HCT116 (cell line): ENCODE measurements around the gene TMEM242. TPM values are rescaled to one million over a fixed set of nuclear protein-coding genes. Genes with fewer than 3 reads are reported as not detected.

Source experiments
- ATAC-seq: fragments of 200-7000 bp; cut with Tn5 transposase; 2 replicates; pipeline ENCODE4 v1.9.1; 2020; ENCODE audit warnings: mild to moderate bottlenecking, moderate library complexity
- BruUV-seq: library from RNA; stranded (reverse); fragments of 400-500 nt; replicated peaks from 2 replicates; lab custom pipeline; 2021; lab: Mats Ljungman, UMichigan
- CTCF ChIA-PET: fragments of 300-600 bp; sonication (Branson Sonifier 250); formaldehyde crosslinking; loops from one replicate; lab custom pipeline; 2021; ENCODE audit warnings: antibody characterized with exemption; lab: Charles Lee
- POLR2A ChIA-PET: fragments of 300-600, 350-600 bp; sonication (Branson Sonifier 250); formaldehyde crosslinking; loops from one replicate; lab custom pipeline; 2021; ENCODE audit warnings: antibody characterized with exemption; lab: Charles Lee
- RAD21 ChIA-PET, 2 experiments: fragments of 300-600 bp; sonication (Branson Sonifier 250); formaldehyde crosslinking; loops; one replicate each; lab custom pipeline; 2023; ENCODE audit warnings: low total read pairs in 2 of 2; ENCODE audit not compliant: uncharacterized antibody in 2 of 2, unreplicated experiment in 2 of 2, low non-redundant PET in 1 of 2; lab: Charles Lee
- DNase-seq: peaks from one replicate; pipeline ENCODE4 v3.0.0-alpha.2; 2010; ENCODE audit warnings: low read depth, low spot score
- H2AFZ ChIP-seq: fragments of 200-600 bp; shearing (Covaris generic), sonication (generic); 2 replicates; pipeline ENCODE4 v1.6.1; 2017; ENCODE audit warnings: low read depth, mixed run types, mixed read lengths, antibody characterized with exemption, low read length; ENCODE audit not compliant: poor library complexity, severe bottlenecking
- H3K27ac ChIP-seq: 2 replicates; pipeline ENCODE4 v1.5.1; 2012; ENCODE audit warnings: low read depth, low read length
- H3K27me3 ChIP-seq: fragments of 200-600 bp; sonication (generic); 2 replicates; pipeline ENCODE4 v1.6.1; 2016; ENCODE audit warnings: mixed run types, low read length, mixed read lengths; ENCODE audit not compliant: insufficient read depth
- H3K36me3 ChIP-seq, 2 experiments: fragments of 200-500 bp in 1 of 2; fragments of 200-600 bp in 1 of 2; sonication (Bioruptor generic) in 1 of 2; sonication (generic) in 1 of 2; 2 replicates each; pipeline versions ENCODE4 v1.5.1 to v1.6.1; 2014 to 2016; ENCODE audit warnings: low read length in 2 of 2, inconsistent platforms in 1 of 2, mixed read lengths in 1 of 2, mixed run types in 1 of 2; ENCODE audit not compliant: insufficient read depth in 2 of 2, control insufficient read depth in 1 of 2
- H3K4me1 ChIP-seq, 2 experiments: fragments of 200-600 bp in 1 of 2; sonication (generic) in 1 of 2; 2 replicates each; pipeline versions ENCODE4 v1.5.1 to v1.6.1; 2012 to 2017; ENCODE audit warnings: low read length in 2 of 2, inconsistent platforms in 1 of 2, mild to moderate bottlenecking in 1 of 2, mixed read lengths in 1 of 2, mixed run types in 1 of 2, moderate library complexity in 1 of 2; ENCODE audit not compliant: insufficient read depth in 2 of 2, control insufficient read depth in 1 of 2
- H3K4me2 ChIP-seq: fragments of 200-600 bp; sonication (generic); 2 replicates; pipeline ENCODE4 v1.6.1; 2017; ENCODE audit warnings: mixed run types, low read length, mixed read lengths
- H3K4me3 ChIP-seq, 2 experiments: fragments of 200-600 bp in 1 of 2; sonication (generic) in 1 of 2; replicated peaks in 1 of 2; 2 replicates each; pipeline ENCODE4 v1.5.1; 2011 to 2016; ENCODE audit warnings: low read length in 2 of 2, control low read depth in 1 of 2, low read depth in 1 of 2, mild to moderate bottlenecking in 1 of 2, mixed read lengths in 1 of 2, mixed run types in 1 of 2
- H3K79me2 ChIP-seq: fragments of 200-600 bp; sonication (generic); 2 replicates; pipeline ENCODE4 v1.6.1; 2017; ENCODE audit warnings: mild to moderate bottlenecking, mixed run types, low read length, moderate library complexity, mixed read lengths; ENCODE audit not compliant: insufficient read depth
- H3K9ac ChIP-seq: fragments of 200-600 bp; sonication (generic); 2 replicates; pipeline ENCODE4 v1.6.1; 2016; ENCODE audit warnings: low read length, mixed read lengths
- H3K9me2 ChIP-seq: fragments of 200-600 bp; sonication (generic), shearing (Covaris generic); 2 replicates; pipeline ENCODE4 v1.6.1; 2017; ENCODE audit warnings: mixed run types, mild to moderate bottlenecking, moderate library complexity; ENCODE audit not compliant: insufficient read depth
- H3K9me3 ChIP-seq, 2 experiments: fragments of 200-500 bp in 1 of 2; fragments of 200-600 bp in 1 of 2; sonication (Bioruptor generic) in 1 of 2; sonication (generic) in 1 of 2; 2 replicates each; pipeline ENCODE4 v1.6.1; 2014 to 2017; ENCODE audit warnings: low read length in 2 of 2, mixed read lengths in 2 of 2, inconsistent platforms in 1 of 2, low read depth in 1 of 2, mild to moderate bottlenecking in 1 of 2, mixed run types in 1 of 2, moderate library complexity in 1 of 2; ENCODE audit not compliant: control insufficient read depth in 1 of 2, insufficient read depth in 1 of 2
- H4K20me1 ChIP-seq: fragments of 200-600 bp; sonication (generic), shearing (Covaris generic); 2 replicates; pipeline ENCODE4 v1.6.1; 2017; ENCODE audit warnings: mixed run types, mild to moderate bottlenecking, moderate library complexity; ENCODE audit not compliant: insufficient read depth
- CBX3 ChIP-seq: IDR thresholded peaks from 2 replicates; pipeline ENCODE4 v1.6.1; 2012; ENCODE audit warnings: low read depth
- ELF1 ChIP-seq: IDR thresholded peaks from 2 replicates; pipeline ENCODE4 v1.6.1; 2012; ENCODE audit warnings: low read depth, borderline replicate concordance
- POLR2AphosphoS5 ChIP-seq: IDR thresholded peaks from 2 replicates; pipeline ENCODE4 v1.6.1; 2011; ENCODE audit warnings: mild to moderate bottlenecking, low read depth, low read length, moderate library complexity
- RAD21 ChIP-seq: IDR thresholded peaks from 2 replicates; pipeline ENCODE4 v1.6.1; 2012; ENCODE audit warnings: low read depth, mild to moderate bottlenecking
- YY1 ChIP-seq: IDR thresholded peaks from 2 replicates; pipeline ENCODE4 v1.6.1; 2011; ENCODE audit warnings: low read length, low read depth, moderate library complexity, mild to moderate bottlenecking; ENCODE audit not compliant: insufficient replicate concordance; ENCODE audit errors: extremely low read depth
- intact Hi-C: fragments of 100-400 bp; cut with micrococcal nuclease; formaldehyde crosslinking; loops from 2 replicates; pipeline ENCODE4 v1.10.0; 2022
- total RNA-seq: library from RNA; stranded (reverse); gene quantifications from one replicate; pipeline ENCODE4 v1.2.1, GENCODE V29; 2021; ENCODE audit not compliant: unreplicated experiment
- TF ChIP-seq, protein P1 (sequence below): IDR thresholded peaks from 2 replicates; pipeline ENCODE4 v1.6.1; 2012
- TF ChIP-seq, protein P2 (sequence below): IDR thresholded peaks from 2 replicates; pipeline ENCODE4 v1.6.1; 2011; ENCODE audit warnings: mild to moderate bottlenecking, low read length, moderate library complexity; ENCODE audit not compliant: insufficient replicate concordance; ENCODE audit errors: extremely low read depth
- TF ChIP-seq, protein P3 (sequence below): IDR thresholded peaks from 2 replicates; pipeline ENCODE4 v1.6.1; 2012; ENCODE audit warnings: low read depth
- TF ChIP-seq, protein P4 (sequence below), 3 experiments: fragments of 200-600 bp in 1 of 3; sonication (generic) in 1 of 3; IDR thresholded peaks in 2 of 3; conservative IDR thresholded peaks in 1 of 3; 2 replicates each; pipeline ENCODE4 v1.5.1; 2012 to 2017; ENCODE audit warnings: low read depth in 2 of 3, low read length in 2 of 3, antibody characterized with exemption in 1 of 3, borderline replicate concordance in 1 of 3, control low read depth in 1 of 3, mild to moderate bottlenecking in 1 of 3, mixed read lengths in 1 of 3, mixed run types in 1 of 3, moderate library complexity in 1 of 3; ENCODE audit not compliant: insufficient read depth in 1 of 3

TMEM242 gene
- total RNA-seq, 1 experiment from 2014 or later, result 11.6 TPM

DNA sequence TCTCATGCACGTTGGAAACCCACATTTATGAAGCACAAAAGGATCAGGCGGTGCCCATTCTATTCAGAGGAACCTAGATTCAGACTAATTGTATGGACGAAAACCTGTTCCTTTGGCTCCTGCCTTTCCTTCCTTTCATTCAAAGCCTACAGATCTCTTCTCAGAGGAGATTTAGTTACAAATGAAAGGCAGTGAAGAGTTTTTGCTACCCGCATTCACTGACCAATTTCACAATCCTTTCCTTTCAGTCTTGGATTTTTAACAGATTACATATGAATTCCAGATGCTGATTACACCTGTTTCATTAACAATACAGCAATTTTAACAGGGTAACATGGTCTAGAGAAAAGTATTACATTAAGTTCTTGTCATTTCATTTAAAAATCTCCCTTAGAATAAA lies 32.0 kb downstream of the TMEM242 start:
- BruUV-seq, result no TSS peak
- Histone ChIP-seq H3K4me2 (no peak overlapping the region), H3K27ac (no peak overlapping the region), H3K9ac (no peak overlapping the region), H3K4me1 (no peaks in the 10 kb centered on the region), H2AFZ (no peak overlapping the region), H3K27me3 (no peaks in the 10 kb centered on the region), H3K36me3 (0 out of 4 replicates have a peak, but pooled peaks cover 0 to 2% of the 10 kb centered on the region in 2 experiments), H3K9me3 (no peaks in the 10 kb centered on the region), H3K9me2 (no peaks in the 10 kb centered on the region), H4K20me1 (no peaks in the 10 kb centered on the region), H3K79me2 (no peaks in the 10 kb centered on the region), H3K4me3 (no peak overlapping the region)
- intact Hi-C loops, result no loop called here
- POLR2A ChIA-PET, result no interaction called here
- RAD21 ChIA-PET, result no interaction called here
- CTCF ChIA-PET, result no interaction called here
- no peak for DNase-seq
- no peak for ATAC-seq
- TF ChIP-seq, protein P1, sequence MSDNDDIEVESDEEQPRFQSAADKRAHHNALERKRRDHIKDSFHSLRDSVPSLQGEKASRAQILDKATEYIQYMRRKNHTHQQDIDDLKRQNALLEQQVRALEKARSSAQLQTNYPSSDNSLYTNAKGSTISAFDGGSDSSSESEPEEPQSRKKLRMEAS, result no peak
- TF ChIP-seq CBX3, result no peak
- no peak for TF ChIP-seq ELF1
- TF ChIP-seq, protein P2, sequence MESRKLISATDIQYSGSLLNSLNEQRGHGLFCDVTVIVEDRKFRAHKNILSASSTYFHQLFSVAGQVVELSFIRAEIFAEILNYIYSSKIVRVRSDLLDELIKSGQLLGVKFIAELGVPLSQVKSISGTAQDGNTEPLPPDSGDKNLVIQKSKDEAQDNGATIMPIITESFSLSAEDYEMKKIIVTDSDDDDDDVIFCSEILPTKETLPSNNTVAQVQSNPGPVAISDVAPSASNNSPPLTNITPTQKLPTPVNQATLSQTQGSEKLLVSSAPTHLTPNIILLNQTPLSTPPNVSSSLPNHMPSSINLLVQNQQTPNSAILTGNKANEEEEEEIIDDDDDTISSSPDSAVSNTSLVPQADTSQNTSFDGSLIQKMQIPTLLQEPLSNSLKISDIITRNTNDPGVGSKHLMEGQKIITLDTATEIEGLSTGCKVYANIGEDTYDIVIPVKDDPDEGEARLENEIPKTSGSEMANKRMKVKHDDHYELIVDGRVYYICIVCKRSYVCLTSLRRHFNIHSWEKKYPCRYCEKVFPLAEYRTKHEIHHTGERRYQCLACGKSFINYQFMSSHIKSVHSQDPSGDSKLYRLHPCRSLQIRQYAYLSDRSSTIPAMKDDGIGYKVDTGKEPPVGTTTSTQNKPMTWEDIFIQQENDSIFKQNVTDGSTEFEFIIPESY, result no peak
- no peak for TF ChIP-seq POLR2AphosphoS5
- TF ChIP-seq, all 23 proteins: peak for 0

DNA sequence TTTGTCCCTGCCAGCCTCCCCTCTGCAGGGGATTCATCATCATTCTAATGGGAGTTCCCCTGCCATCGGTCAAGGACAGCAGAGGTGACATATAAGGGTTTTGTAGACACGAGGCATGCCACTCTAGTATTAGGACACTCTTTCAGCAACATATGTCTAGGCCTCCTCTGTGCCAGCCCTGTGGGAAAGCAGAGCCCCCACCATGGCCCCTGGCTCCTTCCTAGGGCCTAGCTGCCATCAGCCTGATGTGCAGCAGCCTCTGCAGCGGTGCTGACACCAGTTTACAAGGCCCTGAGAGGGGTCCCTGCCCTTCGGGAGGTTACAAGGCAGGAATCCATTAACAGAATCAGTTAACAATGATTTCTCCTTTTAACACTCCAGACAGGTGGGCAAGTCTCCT lies 32.5 kb downstream of the TMEM242 start:
- DNase-seq, result no peak
- H3K9ac ChIP-seq, result no peak overlapping the region
- no peaks in the 10 kb centered on the region for H3K4me1 ChIP-seq
- no peak overlapping the region for H3K4me2 ChIP-seq
- no TSS peak for BruUV-seq
- ChIA-PET POLR2A (no interaction called here), CTCF (no interaction called here), RAD21 (no interaction called here)
- no peaks in the 10 kb centered on the region for H4K20me1 ChIP-seq
- no peaks in the 10 kb centered on the region for H3K9me3 ChIP-seq
- no peaks in the 10 kb centered on the region for H3K9me2 ChIP-seq
- H3K27me3 ChIP-seq, result no peaks in the 10 kb centered on the region
- intact Hi-C loops, result no loop called here
- H3K4me3 ChIP-seq, result no peak overlapping the region
- no peak overlapping the region for H3K27ac ChIP-seq
- no peaks in the 10 kb centered on the region for H3K79me2 ChIP-seq
- 0 out of 4 replicates have a peak, but pooled peaks cover 0 to 2% of the 10 kb centered on the region in 2 experiments for H3K36me3 ChIP-seq
- H2AFZ ChIP-seq, result no peak overlapping the region
- TF ChIP-seq, protein P3, sequence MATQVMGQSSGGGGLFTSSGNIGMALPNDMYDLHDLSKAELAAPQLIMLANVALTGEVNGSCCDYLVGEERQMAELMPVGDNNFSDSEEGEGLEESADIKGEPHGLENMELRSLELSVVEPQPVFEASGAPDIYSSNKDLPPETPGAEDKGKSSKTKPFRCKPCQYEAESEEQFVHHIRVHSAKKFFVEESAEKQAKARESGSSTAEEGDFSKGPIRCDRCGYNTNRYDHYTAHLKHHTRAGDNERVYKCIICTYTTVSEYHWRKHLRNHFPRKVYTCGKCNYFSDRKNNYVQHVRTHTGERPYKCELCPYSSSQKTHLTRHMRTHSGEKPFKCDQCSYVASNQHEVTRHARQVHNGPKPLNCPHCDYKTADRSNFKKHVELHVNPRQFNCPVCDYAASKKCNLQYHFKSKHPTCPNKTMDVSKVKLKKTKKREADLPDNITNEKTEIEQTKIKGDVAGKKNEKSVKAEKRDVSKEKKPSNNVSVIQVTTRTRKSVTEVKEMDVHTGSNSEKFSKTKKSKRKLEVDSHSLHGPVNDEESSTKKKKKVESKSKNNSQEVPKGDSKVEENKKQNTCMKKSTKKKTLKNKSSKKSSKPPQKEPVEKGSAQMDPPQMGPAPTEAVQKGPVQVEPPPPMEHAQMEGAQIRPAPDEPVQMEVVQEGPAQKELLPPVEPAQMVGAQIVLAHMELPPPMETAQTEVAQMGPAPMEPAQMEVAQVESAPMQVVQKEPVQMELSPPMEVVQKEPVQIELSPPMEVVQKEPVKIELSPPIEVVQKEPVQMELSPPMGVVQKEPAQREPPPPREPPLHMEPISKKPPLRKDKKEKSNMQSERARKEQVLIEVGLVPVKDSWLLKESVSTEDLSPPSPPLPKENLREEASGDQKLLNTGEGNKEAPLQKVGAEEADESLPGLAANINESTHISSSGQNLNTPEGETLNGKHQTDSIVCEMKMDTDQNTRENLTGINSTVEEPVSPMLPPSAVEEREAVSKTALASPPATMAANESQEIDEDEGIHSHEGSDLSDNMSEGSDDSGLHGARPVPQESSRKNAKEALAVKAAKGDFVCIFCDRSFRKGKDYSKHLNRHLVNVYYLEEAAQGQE, result no peak
- TF ChIP-seq, protein P4, sequence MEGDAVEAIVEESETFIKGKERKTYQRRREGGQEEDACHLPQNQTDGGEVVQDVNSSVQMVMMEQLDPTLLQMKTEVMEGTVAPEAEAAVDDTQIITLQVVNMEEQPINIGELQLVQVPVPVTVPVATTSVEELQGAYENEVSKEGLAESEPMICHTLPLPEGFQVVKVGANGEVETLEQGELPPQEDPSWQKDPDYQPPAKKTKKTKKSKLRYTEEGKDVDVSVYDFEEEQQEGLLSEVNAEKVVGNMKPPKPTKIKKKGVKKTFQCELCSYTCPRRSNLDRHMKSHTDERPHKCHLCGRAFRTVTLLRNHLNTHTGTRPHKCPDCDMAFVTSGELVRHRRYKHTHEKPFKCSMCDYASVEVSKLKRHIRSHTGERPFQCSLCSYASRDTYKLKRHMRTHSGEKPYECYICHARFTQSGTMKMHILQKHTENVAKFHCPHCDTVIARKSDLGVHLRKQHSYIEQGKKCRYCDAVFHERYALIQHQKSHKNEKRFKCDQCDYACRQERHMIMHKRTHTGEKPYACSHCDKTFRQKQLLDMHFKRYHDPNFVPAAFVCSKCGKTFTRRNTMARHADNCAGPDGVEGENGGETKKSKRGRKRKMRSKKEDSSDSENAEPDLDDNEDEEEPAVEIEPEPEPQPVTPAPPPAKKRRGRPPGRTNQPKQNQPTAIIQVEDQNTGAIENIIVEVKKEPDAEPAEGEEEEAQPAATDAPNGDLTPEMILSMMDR (IDR thresholded peaks at IDR 0.05 in 2 of 3, conservative IDR thresholded peaks at IDR 0.05 in 1 of 3; ENCODE audit: borderline replicate concordance in 1 of 3, insufficient read depth in 1 of 3, low read depth in 2 of 3, low read length in 2 of 3), result no peak
- TF ChIP-seq RAD21 (no peak), POLR2AphosphoS5 (no peak), YY1 (no peak)
- no peak for ATAC-seq
